Neuronal stem cell (in vitro differentiated cells): Measurements from ENCODE around the gene NR5A2.

ENCODE experiments used
- DNase-seq: peaks from one replicate; pipeline ENCODE4 v3.0.0-alpha.2; 2013; ENCODE audit warnings: low spot score
- H2AFZ ChIP-seq: one replicate; pipeline ENCODE4 v1.6.1; 2013; ENCODE audit warnings: mild to moderate bottlenecking, low read length, inconsistent platforms
- H2AK5ac ChIP-seq: 2 replicates; pipeline ENCODE4 v1.6.1; 2013; ENCODE audit warnings: low read depth, mild to moderate bottlenecking, inconsistent platforms, low read length, moderate library complexity, mixed read lengths
- H2BK120ac ChIP-seq: 2 replicates; pipeline ENCODE4 v1.6.1; 2013; ENCODE audit warnings: low read depth, mild to moderate bottlenecking, inconsistent platforms, low read length, moderate library complexity, mixed read lengths
- H2BK12ac ChIP-seq: one replicate; pipeline ENCODE4 v1.6.1; 2013; ENCODE audit warnings: low read length, inconsistent platforms
- H2BK15ac ChIP-seq: 2 replicates; pipeline ENCODE4 v1.6.1; 2013; ENCODE audit warnings: mild to moderate bottlenecking, low read length, inconsistent platforms, mixed read lengths
- H2BK5ac ChIP-seq: one replicate; pipeline ENCODE4 v1.6.1; 2013; ENCODE audit warnings: inconsistent platforms, mild to moderate bottlenecking, low read length, moderate library complexity
- H3K14ac ChIP-seq: one replicate; pipeline ENCODE4 v1.6.1; 2013; ENCODE audit warnings: low read length, inconsistent platforms
- H3K18ac ChIP-seq: 2 replicates; pipeline ENCODE4 v1.6.1; 2013; ENCODE audit warnings: low read length, inconsistent platforms
- H3K23ac ChIP-seq: 2 replicates; pipeline ENCODE4 v1.6.1; 2013; ENCODE audit warnings: low read depth, mild to moderate bottlenecking, mixed read lengths, low read length, inconsistent platforms; ENCODE audit not compliant: poor library complexity
- H3K27ac ChIP-seq: replicated peaks from 3 replicates; pipeline ENCODE4 v1.5.1; 2013; ENCODE audit warnings: low read length, inconsistent platforms
- H3K27me3 ChIP-seq, 3 experiments: 2 replicates each; pipeline ENCODE4 v1.6.1; 2013; ENCODE audit warnings: low read length in 3 of 3, mild to moderate bottlenecking in 2 of 3, inconsistent platforms in 1 of 3, low read depth in 1 of 3, mixed read lengths in 1 of 3, moderate library complexity in 1 of 3; ENCODE audit not compliant: control insufficient read depth in 3 of 3, insufficient read depth in 3 of 3
- H3K36me3 ChIP-seq, 2 donors: replicated peaks in 1 of 2; 2 replicates each; pipeline ENCODE4 v1.6.1; 2013; ENCODE audit warnings: low read length in 2 of 2; ENCODE audit not compliant: control insufficient read depth in 2 of 2, insufficient read depth in 2 of 2
- H3K4ac ChIP-seq: 2 replicates; pipeline ENCODE4 v1.6.1; 2013; ENCODE audit warnings: inconsistent platforms, mild to moderate bottlenecking, low read length, moderate library complexity
- H3K4me1 ChIP-seq, 2 donors: 1 replicate in 1 of 2; 2 replicates in 1 of 2; pipeline ENCODE4 v1.6.1; 2013; ENCODE audit warnings: low read length in 2 of 2, low read depth in 1 of 2; ENCODE audit not compliant: control insufficient read depth in 2 of 2, insufficient read depth in 1 of 2
- H3K4me2 ChIP-seq: one replicate; pipeline ENCODE4 v1.6.1; 2013; ENCODE audit warnings: mild to moderate bottlenecking, low read length, inconsistent platforms; ENCODE audit not compliant: insufficient read depth, poor library complexity, severe bottlenecking
- H3K4me3 ChIP-seq, 2 donors: 2 replicates each; pipeline ENCODE4 v1.5.1; 2013; ENCODE audit warnings: low read length in 2 of 2, mild to moderate bottlenecking in 2 of 2, inconsistent platforms in 1 of 2, moderate library complexity in 1 of 2
- H3K79me1 ChIP-seq: one replicate; pipeline ENCODE4 v1.6.1; 2013; ENCODE audit warnings: low read depth, mild to moderate bottlenecking, inconsistent platforms, low read length, moderate library complexity
- H3K9ac ChIP-seq: one replicate; pipeline ENCODE4 v1.6.1; 2013; ENCODE audit warnings: mild to moderate bottlenecking, low read depth, low read length, inconsistent platforms; ENCODE audit not compliant: poor library complexity
- H3K9me3 ChIP-seq, 2 donors: replicated peaks in 1 of 2; 2 replicates each; pipeline versions ENCODE3 to v1.6.1; 2013; ENCODE audit warnings: low read length in 2 of 2, mild to moderate bottlenecking in 2 of 2, inconsistent platforms in 1 of 2, low read depth in 1 of 2, mixed read lengths in 1 of 2, moderate library complexity in 1 of 2; ENCODE audit not compliant: control insufficient read depth in 2 of 2, insufficient read depth in 1 of 2
- H4K8ac ChIP-seq: one replicate; pipeline ENCODE4 v1.6.1; 2013; ENCODE audit warnings: low read depth, mild to moderate bottlenecking, inconsistent platforms, low read length, moderate library complexity
- H4K91ac ChIP-seq: one replicate; pipeline ENCODE4 v1.6.1; 2013; ENCODE audit warnings: low read length, low read depth, mild to moderate bottlenecking, inconsistent platforms; ENCODE audit not compliant: poor library complexity
- WGBS, 2 donors: extraction: QIAGEN DNeasy Blood & Tissue Kit; methylation state at CpG; one replicate each; pipeline ENCODE4 v1.1.7; 2013; ENCODE audit warnings: missing lambda C conversion rate in 2 of 2, mixed read lengths in 1 of 2; ENCODE audit not compliant: insufficient read length in 2 of 2, insufficient replicate concordance in 1 of 2; ENCODE audit errors: extremely low coverage in 2 of 2; 5-methylcytosine and 5-hydroxymethylcytosine counted together

NR5A2 gene

GRCh38 chr1:200038325-200038980 is 10.9 kb downstream of the NR5A2 start:
- Histone ChIP-seq H2BK5ac (no peak overlapping the region), H3K27me3 (peaks cover 58 to 94% (median 85%) of the 10 kb centered on the region in 3 experiments), H3K23ac (no peak overlapping the region), H3K36me3 (no peaks in the 10 kb centered on the region), H2AK5ac (no peak overlapping the region), H3K4me1 (peaks cover 15 to 41% of the 10 kb centered on the region in 2 donors), H3K9me3 (peaks cover 0 to 9% of the 10 kb centered on the region in 2 donors), H2BK120ac (no peak overlapping the region), H3K18ac (peak overlapping the region; percentile 11), H2BK12ac (no peak overlapping the region), H2BK15ac (no peak overlapping the region), H4K91ac (no peak overlapping the region), H3K14ac (no peak overlapping the region), H3K4me2 (peak overlapping the region; percentile 97), H3K4me3 (peak overlapping the region; percentile 66 to 85), H2AFZ (peak overlapping the region; percentile 100), H4K8ac (no peak overlapping the region), H3K79me1 (no peaks in the 10 kb centered on the region), H3K4ac (no peak overlapping the region), H3K27ac (no peak overlapping the region), H3K9ac (no peak overlapping the region)
- no CpG with 5 or more reads among the region's 32 CpGs for WGBS, 2 donors
- peak; percentile 77 for DNase-seq

GRCh38 chr1:200038981-200039848 is 11.7 kb downstream of the NR5A2 start:
- H3K27me3 ChIP-seq, result peaks cover 52 to 89% (median 84%) of the 10 kb centered on the region in 3 experiments
- H2AFZ ChIP-seq, result peak overlapping the region; percentile 100
- H3K18ac ChIP-seq, result peak overlapping the region; percentile 11
- no peak overlapping the region for H3K4ac ChIP-seq
- peaks cover 0 to 3% of the 10 kb centered on the region in 2 donors for H3K9me3 ChIP-seq
- peak overlapping the region; percentile 72 for H2BK5ac ChIP-seq
- H3K14ac ChIP-seq, result no peak overlapping the region
- no peaks in the 10 kb centered on the region for H3K36me3 ChIP-seq
- peak overlapping the region; percentile 97 for H3K4me2 ChIP-seq
- no CpG with 5 or more reads among the region's 79 CpGs for WGBS, 2 donors
- peak; percentile 70 for DNase-seq
- H4K91ac ChIP-seq, result no peak overlapping the region
- no peak overlapping the region for H2BK120ac ChIP-seq
- H3K4me3 ChIP-seq, result peak overlapping the region; percentile 66 to 85
- peaks cover 15 to 37% of the 10 kb centered on the region in 2 donors for H3K4me1 ChIP-seq
- H3K27ac ChIP-seq, result no peak overlapping the region
- peak overlapping the region; percentile 80 for H3K9ac ChIP-seq
- H2AK5ac ChIP-seq, result no peak overlapping the region
- no peak overlapping the region for H2BK12ac ChIP-seq
- no peak overlapping the region for H4K8ac ChIP-seq
- peak overlapping the region; percentile 31 for H3K23ac ChIP-seq
- no peak overlapping the region for H2BK15ac ChIP-seq
- H3K79me1 ChIP-seq, result no peaks in the 10 kb centered on the region

- H2BK120ac ChIP-seq, result no peak overlapping the region
- H3K9ac ChIP-seq, result no peak overlapping the region
- H2BK12ac ChIP-seq, result no peak overlapping the region
- H2AFZ ChIP-seq, result peak overlapping the region; percentile 100
- H3K36me3 ChIP-seq, result no peaks in the 10 kb centered on the region
- H3K4me1 ChIP-seq, result peaks cover 14 to 34% of the 10 kb centered on the region in 2 donors
- H3K79me1 ChIP-seq, result no peaks in the 10 kb centered on the region
- H3K4ac ChIP-seq, result no peak overlapping the region
- peak; percentile 35 for DNase-seq
- H3K4me3 ChIP-seq, result peak overlapping the region; percentile 66 to 85
- no peak overlapping the region for H2BK15ac ChIP-seq
- no peak overlapping the region for H3K18ac ChIP-seq
- no peak overlapping the region for H4K8ac ChIP-seq
- peak overlapping the region; percentile 97 for H3K4me2 ChIP-seq
- no peak overlapping the region for H3K14ac ChIP-seq
- H3K23ac ChIP-seq, result peak overlapping the region; percentile 31
- no peak overlapping the region for H2AK5ac ChIP-seq
- peaks cover 51 to 85% (median 78%) of the 10 kb centered on the region in 3 experiments for H3K27me3 ChIP-seq
- H2BK5ac ChIP-seq, result peak overlapping the region; percentile 72
- no CpG with 5 or more reads among the region's 26 CpGs for WGBS, 2 donors
- H3K9me3 ChIP-seq, result peaks cover 0 to 3% of the 10 kb centered on the region in 2 donors
- no peak overlapping the region for H3K27ac ChIP-seq
- H4K91ac ChIP-seq, result no peak overlapping the region
These were observed 12.5 kb downstream of the NR5A2 start for GRCh38 chr1:200039849-200040474.
